HepG2 (cell line): Measurements from ENCODE around the gene DYDC2. TPM values are rescaled to one million over a fixed set of nuclear protein-coding genes. Genes with fewer than 3 reads are reported as not detected.

Source experiments
- GATAD1 ChIP-seq: IDR thresholded peaks from 2 replicates; pipeline ENCODE4 v1.6.1; 2016; ENCODE audit warnings: missing genetic modification reagents, missing compliant biosample characterization
- HNRNPLL ChIP-seq: fragments of 200-400 bp; formaldehyde crosslinking; IDR thresholded peaks from 2 replicates; pipeline ENCODE4 v1.6.1; 2017; ENCODE audit warnings: mild to moderate bottlenecking, low read depth, low read length; ENCODE audit not compliant: poor library complexity, severe bottlenecking
- KDM2A ChIP-seq: sonication (generic); formaldehyde crosslinking; IDR thresholded peaks from 2 replicates; pipeline ENCODE4 v1.4.0; 2020; ENCODE audit warnings: low read depth, missing genetic modification reagents, borderline replicate concordance
- KDM6A ChIP-seq: IDR thresholded peaks from 2 replicates; pipeline ENCODE4 v1.6.1; 2016; ENCODE audit warnings: low read depth
- NCOA1 ChIP-seq: sonication (generic); formaldehyde crosslinking; IDR thresholded peaks from 2 replicates; pipeline ENCODE4 v1.9.0; 2021; ENCODE audit warnings: missing genetic modification reagents
- PBX2 ChIP-seq: IDR thresholded peaks from 2 replicates; pipeline ENCODE4 v1.6.1; 2016; ENCODE audit warnings: control low read depth
- PITX1 ChIP-seq: sonication (generic); formaldehyde crosslinking; IDR thresholded peaks from 2 replicates; pipeline ENCODE4 v1.5.1; 2020; ENCODE audit warnings: mild to moderate bottlenecking, missing genetic modification reagents
- TMF1 ChIP-seq: sonication (generic); formaldehyde crosslinking; IDR thresholded peaks from 2 replicates; pipeline ENCODE4 v1.8.1; 2022; ENCODE audit warnings: low read depth, missing genetic modification reagents
- ZMYM2 ChIP-seq: sonication (generic); formaldehyde crosslinking; IDR thresholded peaks from 2 replicates; pipeline ENCODE4 v1.8.0; 2022; ENCODE audit warnings: mild to moderate bottlenecking, missing genetic modification reagents
- ZNF18 ChIP-seq: sonication (generic); formaldehyde crosslinking; IDR thresholded peaks from 2 replicates; pipeline ENCODE4 v1.8.0; 2022; ENCODE audit warnings: mild to moderate bottlenecking, missing genetic modification reagents; ENCODE audit not compliant: insufficient replicate concordance
- ZNF441 ChIP-seq: sonication (generic); formaldehyde crosslinking; IDR thresholded peaks from 2 replicates; pipeline ENCODE4 v1.7.0; 2021; ENCODE audit warnings: missing genetic modification reagents, borderline replicate concordance
- ZNF446 ChIP-seq: sonication (generic); formaldehyde crosslinking; IDR thresholded peaks from 2 replicates; pipeline ENCODE4 v1.5.0; 2020; ENCODE audit warnings: mild to moderate bottlenecking, missing genetic modification reagents
- ZNF720 ChIP-seq: sonication (generic); formaldehyde crosslinking; IDR thresholded peaks from 2 replicates; pipeline ENCODE4 v1.4.0; 2020; ENCODE audit warnings: missing genetic modification reagents
- ZNF780A ChIP-seq: sonication (generic); formaldehyde crosslinking; IDR thresholded peaks from 2 replicates; pipeline ENCODE4 v1.8.0; 2022; ENCODE audit warnings: mild to moderate bottlenecking, missing genetic modification reagents, moderate library complexity
- ZNF781 ChIP-seq: sonication (generic); formaldehyde crosslinking; IDR thresholded peaks from 2 replicates; pipeline ENCODE4 v1.5.1; 2020; ENCODE audit warnings: borderline replicate concordance, mild to moderate bottlenecking, missing genetic modification reagents; ENCODE audit errors: not compliant biosample characterization
- ZNF782 ChIP-seq: sonication (generic); formaldehyde crosslinking; IDR thresholded peaks from 2 replicates; pipeline ENCODE4 v1.4.0; 2020; ENCODE audit warnings: missing genetic modification reagents, mild to moderate bottlenecking, borderline replicate concordance
- ZNF850 ChIP-seq: sonication (generic); formaldehyde crosslinking; conservative IDR thresholded peaks from 2 replicates; pipeline ENCODE4 v1.9.0; 2021; ENCODE audit warnings: mild to moderate bottlenecking, missing genetic modification reagents
- polyA plus RNA-seq, 8 experiments: library from polyadenylated mRNA; depleted of rRNA in 3 of 8; stranded (reverse) in 7 of 8; unstranded in 1 of 8; fragments of >200 nt; fragmentation: Illumina TruSeq in 4 of 8; extraction: Trizol in 4 of 8; gene quantifications; 2 replicates each; pipeline versions ENCODE4 v1.2.1 to v1.2.3, GENCODE V29; 2011 to 2016; ENCODE audit warnings: low read depth in 4 of 8, missing spikeins in 1 of 8, mixed read lengths in 1 of 8; ENCODE audit not compliant: insufficient read depth in 1 of 8
- total RNA-seq, 5 experiments: library from RNA; depleted of rRNA; stranded (reverse); fragments of >200 nt; fragmentation: Illumina TruSeq; extraction: Trizol; gene quantifications; 2 replicates each; pipeline ENCODE4 v1.2.3, GENCODE V29; 2016; ENCODE audit warnings: low read depth in 1 of 5
- TF ChIP-seq, protein P1 (sequence below): sonication (generic); formaldehyde crosslinking; IDR thresholded peaks from 2 replicates; pipeline ENCODE4 v1.5.0; 2020; ENCODE audit warnings: mild to moderate bottlenecking, missing genetic modification reagents, moderate library complexity
- TF ChIP-seq, protein P2 (sequence below): sonication (generic); formaldehyde crosslinking; IDR thresholded peaks from 2 replicates; pipeline ENCODE4 v1.4.0; 2020; ENCODE audit warnings: missing genetic modification reagents, borderline replicate concordance

The DYDC2 gene
- total and polyA plus RNA-seq, 2 of the 13 experiments (the other 11 are each of a cell fraction or from before 2014, with no cell fraction given) = 0.98 to 2.3 TPM

DNA sequence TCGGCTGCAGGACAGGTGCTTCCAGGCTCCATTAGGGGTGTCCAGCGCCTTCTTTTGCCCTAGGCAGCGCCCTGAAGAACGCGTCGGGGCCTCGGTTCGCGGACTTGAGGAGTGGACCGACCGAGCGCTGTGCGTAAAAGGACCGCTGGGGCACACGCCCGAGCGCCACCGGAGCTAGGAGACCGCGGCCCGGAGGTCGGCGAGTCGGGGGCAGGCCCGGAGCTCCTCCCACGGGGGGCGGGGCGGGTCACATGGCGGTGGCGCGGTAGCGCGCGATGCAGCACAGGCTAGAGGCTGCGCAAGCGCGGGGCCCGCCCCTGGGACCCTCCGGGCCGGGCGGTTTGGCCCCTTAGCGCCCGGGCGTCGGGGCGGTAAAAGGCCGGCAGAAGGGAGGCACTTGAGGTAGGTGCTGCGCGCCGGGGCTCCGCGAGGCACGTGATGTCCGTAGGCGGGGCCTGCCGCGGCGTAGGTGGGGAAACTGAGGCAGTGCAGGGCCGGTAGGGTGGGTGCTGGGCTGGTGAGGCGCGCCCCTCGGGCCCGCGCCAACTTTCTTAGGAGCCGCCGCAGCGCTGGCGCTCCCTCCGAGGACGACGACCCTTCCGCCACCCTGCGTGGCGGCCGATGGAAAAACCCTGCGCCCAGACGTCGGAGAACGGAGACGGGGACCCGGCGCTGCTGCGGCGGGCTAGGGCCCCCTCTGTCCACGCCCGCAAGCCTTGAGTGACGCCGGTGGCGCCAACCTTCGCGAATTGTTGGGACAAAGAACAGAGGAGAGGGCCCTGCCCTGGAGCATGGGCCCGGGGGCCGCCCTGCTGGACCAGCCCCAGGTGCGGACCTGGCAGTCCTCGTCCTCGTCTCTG lies 51.9 kb downstream of the DYDC2 start, which contains the start of gene PRXL2A (continued):
- TF ChIP-seq, protein P1, sequence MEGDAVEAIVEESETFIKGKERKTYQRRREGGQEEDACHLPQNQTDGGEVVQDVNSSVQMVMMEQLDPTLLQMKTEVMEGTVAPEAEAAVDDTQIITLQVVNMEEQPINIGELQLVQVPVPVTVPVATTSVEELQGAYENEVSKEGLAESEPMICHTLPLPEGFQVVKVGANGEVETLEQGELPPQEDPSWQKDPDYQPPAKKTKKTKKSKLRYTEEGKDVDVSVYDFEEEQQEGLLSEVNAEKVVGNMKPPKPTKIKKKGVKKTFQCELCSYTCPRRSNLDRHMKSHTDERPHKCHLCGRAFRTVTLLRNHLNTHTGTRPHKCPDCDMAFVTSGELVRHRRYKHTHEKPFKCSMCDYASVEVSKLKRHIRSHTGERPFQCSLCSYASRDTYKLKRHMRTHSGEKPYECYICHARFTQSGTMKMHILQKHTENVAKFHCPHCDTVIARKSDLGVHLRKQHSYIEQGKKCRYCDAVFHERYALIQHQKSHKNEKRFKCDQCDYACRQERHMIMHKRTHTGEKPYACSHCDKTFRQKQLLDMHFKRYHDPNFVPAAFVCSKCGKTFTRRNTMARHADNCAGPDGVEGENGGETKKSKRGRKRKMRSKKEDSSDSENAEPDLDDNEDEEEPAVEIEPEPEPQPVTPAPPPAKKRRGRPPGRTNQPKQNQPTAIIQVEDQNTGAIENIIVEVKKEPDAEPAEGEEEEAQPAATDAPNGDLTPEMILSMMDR = peak; percentile 15; the same call in 1 of the 2 replicates
- TF ChIP-seq ZNF782 (CRISPR knock-in tag) (no peak; the same call in 1 of the 2 replicates), ZNF720 (CRISPR knock-in tag) (no peak), ZNF446 (CRISPR knock-in tag) (0 out of 2 replicates have a peak, but pooled peaks have one; percentile 34), ZNF18 (CRISPR knock-in tag) (peak; percentile 5), KDM2A (CRISPR knock-in tag) (0 out of 2 replicates have a peak, but pooled peaks have one; percentile 65), PBX2 (CRISPR knock-in tag) (no peak), PITX1 (peak; percentile 34; the same call in 1 of the 2 replicates), GATAD1 (CRISPR knock-in tag) (peak; percentile 28; the same call in 1 of the 2 replicates), ZNF780A (CRISPR knock-in tag) (no peak), ZNF441 (CRISPR knock-in tag) (peak; percentile 84; the same call in 1 of the 2 replicates), ZNF850 (CRISPR knock-in tag) (0 out of 2 replicates have a peak, but pooled peaks have one; percentile 77), TMF1 (peak; percentile 68; the same call in 1 of the 2 replicates), ZMYM2 (CRISPR knock-in tag) (no peak), ZNF781 (CRISPR knock-in tag) (peak; percentile 72), HNRNPLL (peak; percentile 91), NCOA1 (CRISPR knock-in tag) (0 out of 2 replicates have a peak, but pooled peaks have one; percentile 43), KDM6A (CRISPR knock-in tag) (no peak)
- TF ChIP-seq, protein P2, sequence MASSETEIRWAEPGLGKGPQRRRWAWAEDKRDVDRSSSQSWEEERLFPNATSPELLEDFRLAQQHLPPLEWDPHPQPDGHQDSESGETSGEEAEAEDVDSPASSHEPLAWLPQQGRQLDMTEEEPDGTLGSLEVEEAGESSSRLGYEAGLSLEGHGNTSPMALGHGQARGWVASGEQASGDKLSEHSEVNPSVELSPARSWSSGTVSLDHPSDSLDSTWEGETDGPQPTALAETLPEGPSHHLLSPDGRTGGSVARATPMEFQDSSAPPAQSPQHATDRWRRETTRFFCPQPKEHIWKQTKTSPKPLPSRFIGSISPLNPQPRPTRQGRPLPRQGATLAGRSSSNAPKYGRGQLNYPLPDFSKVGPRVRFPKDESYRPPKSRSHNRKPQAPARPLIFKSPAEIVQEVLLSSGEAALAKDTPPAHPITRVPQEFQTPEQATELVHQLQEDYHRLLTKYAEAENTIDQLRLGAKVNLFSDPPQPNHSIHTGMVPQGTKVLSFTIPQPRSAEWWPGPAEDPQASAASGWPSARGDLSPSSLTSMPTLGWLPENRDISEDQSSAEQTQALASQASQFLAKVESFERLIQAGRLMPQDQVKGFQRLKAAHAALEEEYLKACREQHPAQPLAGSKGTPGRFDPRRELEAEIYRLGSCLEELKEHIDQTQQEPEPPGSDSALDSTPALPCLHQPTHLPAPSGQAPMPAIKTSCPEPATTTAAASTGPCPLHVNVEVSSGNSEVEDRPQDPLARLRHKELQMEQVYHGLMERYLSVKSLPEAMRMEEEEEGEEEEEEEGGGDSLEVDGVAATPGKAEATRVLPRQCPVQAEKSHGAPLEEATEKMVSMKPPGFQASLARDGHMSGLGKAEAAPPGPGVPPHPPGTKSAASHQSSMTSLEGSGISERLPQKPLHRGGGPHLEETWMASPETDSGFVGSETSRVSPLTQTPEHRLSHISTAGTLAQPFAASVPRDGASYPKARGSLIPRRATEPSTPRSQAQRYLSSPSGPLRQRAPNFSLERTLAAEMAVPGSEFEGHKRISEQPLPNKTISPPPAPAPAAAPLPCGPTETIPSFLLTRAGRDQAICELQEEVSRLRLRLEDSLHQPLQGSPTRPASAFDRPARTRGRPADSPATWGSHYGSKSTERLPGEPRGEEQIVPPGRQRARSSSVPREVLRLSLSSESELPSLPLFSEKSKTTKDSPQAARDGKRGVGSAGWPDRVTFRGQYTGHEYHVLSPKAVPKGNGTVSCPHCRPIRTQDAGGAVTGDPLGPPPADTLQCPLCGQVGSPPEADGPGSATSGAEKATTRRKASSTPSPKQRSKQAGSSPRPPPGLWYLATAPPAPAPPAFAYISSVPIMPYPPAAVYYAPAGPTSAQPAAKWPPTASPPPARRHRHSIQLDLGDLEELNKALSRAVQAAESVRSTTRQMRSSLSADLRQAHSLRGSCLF = no peak
